SK-N-SH (cell line): ENCODE measurements around the gene BARX1.

Experiments
- CTCF ChIP-seq: fragments of 200-600 bp; sonication (generic); IDR thresholded peaks from 2 replicates; pipeline ENCODE4 v1.6.1; 2017; ENCODE audit warnings: antibody characterized with exemption, mild to moderate bottlenecking, moderate library complexity
- JUND ChIP-seq: IDR thresholded peaks from 2 replicates; pipeline ENCODE4 v1.4.0; 2012
- NRF1 ChIP-seq: IDR thresholded peaks from 2 replicates; pipeline ENCODE4 v1.6.1; 2012; ENCODE audit warnings: low read depth, mild to moderate bottlenecking, low read length
- RFX5 ChIP-seq: IDR thresholded peaks from 2 replicates; pipeline ENCODE4 v1.6.1; 2012; ENCODE audit warnings: mild to moderate bottlenecking, improper control_type of control experiment, low read length

DNA sequence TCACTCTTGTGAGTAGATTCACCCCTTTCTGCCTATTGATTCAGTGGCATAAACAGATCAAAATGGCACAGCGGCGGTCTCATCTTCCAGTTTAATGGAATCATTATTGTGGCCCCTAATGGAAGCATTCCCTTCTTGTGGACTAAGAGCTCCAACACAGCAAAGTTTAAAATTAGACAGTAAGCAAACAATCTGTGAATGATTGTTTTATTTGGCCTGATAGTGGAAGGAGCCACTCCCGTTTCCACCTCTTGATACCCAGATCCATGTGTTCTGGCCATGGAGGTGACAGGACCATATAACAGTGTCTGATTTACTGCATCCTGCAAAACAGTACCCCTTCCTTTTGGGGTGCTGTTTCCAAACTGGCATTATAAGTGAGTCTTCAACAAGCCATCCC, 41.2 kb upstream of the BARX1 start:
- TF ChIP-seq JUND (no peak), CTCF (no peak), NRF1 (no peak), RFX5 (no peak)
